Tibial nerve (tissue), 4 donors: ENCODE results near the gene BEST3.

Experiments
- EP300 ChIP-seq, 2 donors: sonication (generic); formaldehyde crosslinking; IDR thresholded peaks; one replicate each; pipeline ENCODE4 v1.6.1; 2017; ENCODE audit warnings: antibody characterized with exemption in 2 of 2, mild to moderate bottlenecking in 1 of 2
- POLR2A ChIP-seq, 2 donors: fragments of 450-650 bp; IDR thresholded peaks; one replicate each; pipeline ENCODE4 v1.6.1; 2017; ENCODE audit warnings: antibody characterized with exemption in 2 of 2, mild to moderate bottlenecking in 2 of 2, moderate library complexity in 2 of 2
- TF ChIP-seq, protein P1 (sequence below), 5 experiments: fragments of 200-600 bp in 3 of 5; fragments of 450-650 bp in 2 of 5; sonication (generic) in 3 of 5; IDR thresholded peaks; one replicate each; pipeline ENCODE4 v1.5.1; 2016 to 2019; ENCODE audit warnings: antibody characterized with exemption in 5 of 5, mild to moderate bottlenecking in 3 of 5, moderate library complexity in 2 of 5

DNA sequence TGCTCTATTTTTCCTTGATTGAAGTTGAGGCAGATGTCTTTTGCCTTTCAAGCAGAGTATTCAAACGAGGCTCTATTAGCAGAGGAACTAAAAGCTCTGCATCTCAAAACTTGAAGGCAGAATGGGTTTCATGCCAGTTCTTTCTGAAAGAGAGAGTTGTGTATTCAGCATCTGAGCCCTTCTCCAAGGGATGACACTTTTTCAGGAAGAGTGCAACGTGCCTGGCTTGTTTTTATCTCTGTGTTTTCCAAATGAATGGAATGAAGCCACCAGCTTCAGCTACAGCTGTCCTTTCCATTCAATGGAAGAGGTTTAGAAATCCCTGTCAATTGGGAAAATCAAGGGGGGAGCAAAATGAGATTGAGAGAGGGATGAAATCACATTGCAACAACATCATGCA is 14.6 kb downstream of the BEST3 start:
- TF ChIP-seq, protein P1, sequence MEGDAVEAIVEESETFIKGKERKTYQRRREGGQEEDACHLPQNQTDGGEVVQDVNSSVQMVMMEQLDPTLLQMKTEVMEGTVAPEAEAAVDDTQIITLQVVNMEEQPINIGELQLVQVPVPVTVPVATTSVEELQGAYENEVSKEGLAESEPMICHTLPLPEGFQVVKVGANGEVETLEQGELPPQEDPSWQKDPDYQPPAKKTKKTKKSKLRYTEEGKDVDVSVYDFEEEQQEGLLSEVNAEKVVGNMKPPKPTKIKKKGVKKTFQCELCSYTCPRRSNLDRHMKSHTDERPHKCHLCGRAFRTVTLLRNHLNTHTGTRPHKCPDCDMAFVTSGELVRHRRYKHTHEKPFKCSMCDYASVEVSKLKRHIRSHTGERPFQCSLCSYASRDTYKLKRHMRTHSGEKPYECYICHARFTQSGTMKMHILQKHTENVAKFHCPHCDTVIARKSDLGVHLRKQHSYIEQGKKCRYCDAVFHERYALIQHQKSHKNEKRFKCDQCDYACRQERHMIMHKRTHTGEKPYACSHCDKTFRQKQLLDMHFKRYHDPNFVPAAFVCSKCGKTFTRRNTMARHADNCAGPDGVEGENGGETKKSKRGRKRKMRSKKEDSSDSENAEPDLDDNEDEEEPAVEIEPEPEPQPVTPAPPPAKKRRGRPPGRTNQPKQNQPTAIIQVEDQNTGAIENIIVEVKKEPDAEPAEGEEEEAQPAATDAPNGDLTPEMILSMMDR (IDR thresholded peaks at IDR 0.05): no peak
- TF ChIP-seq EP300 (IDR thresholded peaks at IDR 0.05): no peak
- no peak for TF ChIP-seq POLR2A (IDR thresholded peaks at IDR 0.05)
